Colonic mucosa (tissue), 4 donors: Measurements from ENCODE around the gene JMJD1C. TPM values are rescaled to one million over a fixed set of nuclear protein-coding genes. Genes with fewer than 3 reads are reported as not detected.

Experiments
- DNase-seq: peaks from one replicate; pipeline ENCODE4 v3.0.0-alpha.2; 2020
- H3K27ac ChIP-seq: fragments of 200-600 bp; one replicate; pipeline ENCODE4 v1.8.0; 2021
- H3K27me3 ChIP-seq: fragments of 200-600 bp; one replicate; pipeline ENCODE4 v1.8.0; 2021
- H3K36me3 ChIP-seq: fragments of 200-600 bp; one replicate; pipeline ENCODE4 v1.8.0; 2021
- H3K4me1 ChIP-seq: fragments of 200-600 bp; one replicate; pipeline ENCODE4 v1.8.0; 2021; ENCODE audit warnings: mild to moderate bottlenecking
- H3K4me3 ChIP-seq: fragments of 200-600 bp; one replicate; pipeline ENCODE4 v1.8.0; 2021
- H3K9ac ChIP-seq, 2 donors: one replicate each; pipeline ENCODE4 v1.7.0; 2013; ENCODE audit warnings: control low read depth in 2 of 2, low read depth in 2 of 2, low read length in 2 of 2
- H3K9me3 ChIP-seq: fragments of 200-600 bp; one replicate; pipeline ENCODE4 v1.8.0; 2021
- intact Hi-C: fragments of 100-400 bp; cut with DNase I; formaldehyde crosslinking; loops from one replicate; pipeline ENCODE4 v1.14.1; 2022
- total RNA-seq, 2 donors: library from RNA; stranded (reverse); fragmentation: NEBNext Ultra II Directional in 1 of 2; extraction: Animal tissue kit (Norgen Biotek cat#: 25700) in 1 of 2; gene quantifications; one replicate each; pipeline ENCODE4 v1.2.1, GENCODE V29; 2021
- TF ChIP-seq, protein P1 (sequence below): fragments of 200-600 bp; IDR thresholded peaks from one replicate; pipeline ENCODE4 v1.8.0; 2022; ENCODE audit warnings: antibody characterized with exemption, mild to moderate bottlenecking
- donor health status: healthy.
- donor health status: DM: no; HTN: no; CAD: no.
- donor health status: DM: no; HTN: no; CAD: no.

The JMJD1C gene
- total RNA-seq, 2 donors from 2014 or later, result 37.7 to 72.2 TPM

DNA sequence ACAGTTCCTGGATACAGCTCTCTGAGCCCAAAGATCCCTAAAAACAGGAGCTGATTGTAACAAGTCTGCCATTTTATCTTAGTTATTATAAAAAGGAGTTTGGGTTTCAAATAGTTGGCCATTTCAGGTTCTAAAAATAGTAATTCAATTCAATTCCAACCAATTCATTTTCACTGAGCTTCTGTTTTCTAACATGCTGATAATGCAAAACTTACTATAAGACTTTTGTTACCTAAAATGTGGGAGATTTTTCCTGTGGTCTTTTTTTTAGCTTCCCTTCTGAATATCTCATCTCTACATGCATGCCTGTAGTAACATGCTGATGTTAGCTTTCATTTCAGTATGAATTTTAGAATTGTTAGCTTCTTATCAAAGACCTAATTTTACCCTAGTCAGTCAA, 319.3 kb downstream of the JMJD1C start:
- H3K9me3 ChIP-seq, result no peaks in the 10 kb centered on the region
- no peak overlapping the region for H3K4me3 ChIP-seq
- intact Hi-C loops, result no loop called here
- H3K9ac ChIP-seq, result no peak overlapping the region
- no peak for DNase-seq
- H3K27ac ChIP-seq, result no peak overlapping the region
- H3K27me3 ChIP-seq, result no peaks in the 10 kb centered on the region
- TF ChIP-seq, protein P1, sequence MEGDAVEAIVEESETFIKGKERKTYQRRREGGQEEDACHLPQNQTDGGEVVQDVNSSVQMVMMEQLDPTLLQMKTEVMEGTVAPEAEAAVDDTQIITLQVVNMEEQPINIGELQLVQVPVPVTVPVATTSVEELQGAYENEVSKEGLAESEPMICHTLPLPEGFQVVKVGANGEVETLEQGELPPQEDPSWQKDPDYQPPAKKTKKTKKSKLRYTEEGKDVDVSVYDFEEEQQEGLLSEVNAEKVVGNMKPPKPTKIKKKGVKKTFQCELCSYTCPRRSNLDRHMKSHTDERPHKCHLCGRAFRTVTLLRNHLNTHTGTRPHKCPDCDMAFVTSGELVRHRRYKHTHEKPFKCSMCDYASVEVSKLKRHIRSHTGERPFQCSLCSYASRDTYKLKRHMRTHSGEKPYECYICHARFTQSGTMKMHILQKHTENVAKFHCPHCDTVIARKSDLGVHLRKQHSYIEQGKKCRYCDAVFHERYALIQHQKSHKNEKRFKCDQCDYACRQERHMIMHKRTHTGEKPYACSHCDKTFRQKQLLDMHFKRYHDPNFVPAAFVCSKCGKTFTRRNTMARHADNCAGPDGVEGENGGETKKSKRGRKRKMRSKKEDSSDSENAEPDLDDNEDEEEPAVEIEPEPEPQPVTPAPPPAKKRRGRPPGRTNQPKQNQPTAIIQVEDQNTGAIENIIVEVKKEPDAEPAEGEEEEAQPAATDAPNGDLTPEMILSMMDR, result no peak
- no peaks in the 10 kb centered on the region for H3K4me1 ChIP-seq
- no peaks in the 10 kb centered on the region for H3K36me3 ChIP-seq

DNA sequence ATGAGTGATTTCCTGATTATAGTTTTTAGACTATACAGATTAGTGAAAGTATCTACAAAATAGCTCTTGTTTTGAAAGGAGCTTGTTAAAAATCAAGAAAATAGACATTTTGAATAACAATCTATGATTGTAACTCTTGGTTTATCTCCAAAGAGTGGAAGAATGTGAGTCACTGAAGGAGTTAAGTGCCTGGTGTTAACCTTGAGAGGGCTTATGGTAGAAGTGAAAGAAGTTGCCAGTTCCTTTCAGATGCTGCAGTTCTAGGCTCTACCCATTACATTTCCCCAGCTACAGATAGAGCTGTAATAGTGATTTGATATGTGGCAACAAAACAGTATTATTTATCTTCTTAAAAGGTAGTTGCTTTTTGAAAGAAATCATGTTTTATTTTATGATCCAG, 320.0 kb downstream of the JMJD1C start:
- Histone ChIP-seq H3K4me3 (no peak overlapping the region), H3K9me3 (no peaks in the 10 kb centered on the region), H3K27ac (no peak overlapping the region), H3K36me3 (no peaks in the 10 kb centered on the region), H3K4me1 (no peaks in the 10 kb centered on the region), H3K27me3 (no peaks in the 10 kb centered on the region), H3K9ac (no peak overlapping the region)
- no peak for DNase-seq
- TF ChIP-seq, protein P1, result no peak
- intact Hi-C loops, result no loop called here

DNA sequence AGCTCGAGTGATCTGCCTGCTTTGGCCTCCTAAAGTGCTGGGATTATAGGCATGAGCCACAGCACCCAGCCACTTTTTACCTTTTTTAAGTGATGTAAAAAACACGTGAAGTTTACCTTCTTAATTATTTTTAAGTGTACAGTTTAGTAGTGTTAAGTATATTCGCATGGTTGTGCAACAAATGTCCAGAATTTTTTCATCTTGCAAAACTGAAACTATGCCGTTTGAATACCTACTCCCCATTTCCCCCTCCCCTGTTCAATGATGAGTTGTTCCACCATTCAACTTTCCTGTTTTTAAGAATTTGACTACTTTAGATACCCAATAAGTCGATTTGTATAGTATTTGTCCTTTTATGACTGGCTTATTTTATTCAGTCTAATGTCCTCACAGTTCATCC, 321.8 kb downstream of the JMJD1C start:
- no peaks in the 10 kb centered on the region for H3K9me3 ChIP-seq
- DNase-seq, result no peak
- TF ChIP-seq, protein P1, result no peak
- no peak overlapping the region for H3K9ac ChIP-seq
- intact Hi-C loops, result no loop called here
- H3K36me3 ChIP-seq, result no peaks in the 10 kb centered on the region
- H3K27me3 ChIP-seq, result no peaks in the 10 kb centered on the region
- H3K27ac ChIP-seq, result no peak overlapping the region
- H3K4me3 ChIP-seq, result no peak overlapping the region
- H3K4me1 ChIP-seq, result no peaks in the 10 kb centered on the region

DNA sequence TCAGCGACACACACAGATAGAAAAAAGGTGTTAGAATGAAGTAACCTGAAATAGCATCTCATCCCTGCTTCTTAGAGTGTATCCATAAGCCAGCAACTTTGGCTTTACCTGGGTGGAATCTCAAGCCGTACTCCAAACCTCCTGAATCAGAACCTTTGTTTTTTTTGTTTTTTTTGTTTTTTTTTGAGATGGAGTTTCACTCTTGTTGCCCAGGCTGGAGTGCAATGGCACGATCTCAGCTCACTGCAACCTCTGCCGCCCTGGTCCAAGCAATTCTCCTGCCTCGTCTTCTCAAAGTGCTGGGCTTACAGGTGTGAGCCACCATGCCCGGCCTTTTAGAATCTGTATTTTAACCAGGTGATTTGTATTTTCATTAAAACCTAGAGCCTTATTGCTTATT, 323.6 kb downstream of the JMJD1C start:
- no peaks in the 10 kb centered on the region for H3K27me3 ChIP-seq
- TF ChIP-seq, protein P1, result no peak
- no peak for DNase-seq
- H3K27ac ChIP-seq, result no peak overlapping the region
- intact Hi-C loops, result no loop called here
- no peaks in the 10 kb centered on the region for H3K9me3 ChIP-seq
- no peak overlapping the region for H3K9ac ChIP-seq
- no peaks in the 10 kb centered on the region for H3K36me3 ChIP-seq
- no peaks in the 10 kb centered on the region for H3K4me1 ChIP-seq
- no peak overlapping the region for H3K4me3 ChIP-seq

DNA sequence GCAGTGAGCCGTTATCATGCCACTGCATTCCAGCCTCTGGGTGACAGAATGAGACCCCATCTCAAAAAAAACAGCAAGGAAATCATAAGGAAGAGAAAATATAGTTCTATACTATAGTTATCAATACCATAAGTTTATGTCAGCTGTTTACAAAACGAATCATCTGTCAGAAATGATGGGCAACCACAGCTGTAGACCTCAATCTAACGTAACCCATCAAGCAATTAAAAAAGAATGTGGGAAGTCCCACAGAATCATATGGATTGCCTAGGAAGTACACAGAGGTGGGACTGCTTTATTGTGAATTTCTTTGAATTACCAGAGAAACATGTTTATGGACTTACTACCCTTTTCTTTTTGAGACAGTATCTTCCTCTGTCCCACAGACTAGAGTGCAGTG, 325.7 kb downstream of the JMJD1C start:
- intact Hi-C loops, result no loop called here
- TF ChIP-seq, protein P1, result no peak
- no peak for DNase-seq
- no peaks in the 10 kb centered on the region for H3K36me3 ChIP-seq
- no peaks in the 10 kb centered on the region for H3K27me3 ChIP-seq
- no peak overlapping the region for H3K9ac ChIP-seq
- no peaks in the 10 kb centered on the region for H3K9me3 ChIP-seq
- H3K4me3 ChIP-seq, result no peak overlapping the region
- no peak overlapping the region for H3K27ac ChIP-seq
- H3K4me1 ChIP-seq, result no peaks in the 10 kb centered on the region

DNA sequence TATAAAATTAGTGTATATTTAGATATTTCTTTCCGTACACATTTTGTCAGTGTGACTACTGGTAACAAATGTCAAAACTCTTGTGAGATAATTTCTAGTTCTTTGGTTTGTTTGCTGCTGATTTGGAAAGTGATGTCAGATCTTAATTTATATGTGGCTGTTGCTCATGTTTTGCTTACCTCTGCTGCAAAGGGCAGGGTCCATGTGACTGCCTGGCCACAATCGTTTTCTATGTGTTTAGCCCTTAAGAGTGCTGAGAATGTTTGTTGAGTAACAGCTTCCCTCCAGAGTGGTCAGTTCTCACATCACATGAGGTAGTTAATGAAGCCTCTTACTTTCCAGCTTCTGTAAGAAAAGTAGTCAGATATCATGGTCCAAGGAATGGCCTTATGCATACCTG, 328.5 kb downstream of the JMJD1C start:
- Histone ChIP-seq H3K36me3 (no peaks in the 10 kb centered on the region), H3K27me3 (no peaks in the 10 kb centered on the region), H3K9ac (no peak overlapping the region), H3K9me3 (no peaks in the 10 kb centered on the region), H3K4me3 (no peak overlapping the region), H3K27ac (no peak overlapping the region), H3K4me1 (peaks cover 5% of the 10 kb centered on the region)
- TF ChIP-seq, protein P1, result no peak
- DNase-seq, result no peak
- intact Hi-C loops, result no loop called here
